K562 (cell line): ENCODE data around the gene SYN1. TPM values are rescaled to one million over a fixed set of nuclear protein-coding genes. Genes with fewer than 3 reads are reported as not detected.
A peak's percentile ranks its signal among the peaks of the same experiment; 100 is the strongest.

Experiments
- ATF3 ChIP-seq, 2 experiments: fragments of 450-650 bp in 1 of 2; sonication (generic) in 1 of 2; formaldehyde crosslinking in 1 of 2; IDR thresholded peaks in 1 of 2; conservative IDR thresholded peaks in 1 of 2; 2 replicates each; pipeline versions ENCODE4 v1.6.1 to v1.8.1; 2016 to 2023; ENCODE audit warnings: mild to moderate bottlenecking in 2 of 2, moderate library complexity in 2 of 2, inconsistent platforms in 1 of 2, missing genetic modification reagents in 1 of 2
- ELF1 ChIP-seq: fragments of 200-800 bp; sonication (Bioruptor generic); IDR thresholded peaks from 2 replicates; pipeline ENCODE4 v1.6.1; 2016; ENCODE audit warnings: missing genetic modification characterization, missing compliant biosample characterization
- ELF4 ChIP-seq: fragments of 450-650 bp; formaldehyde crosslinking; IDR thresholded peaks from 2 replicates; pipeline ENCODE4 v1.4.0; 2022; ENCODE audit warnings: missing genetic modification characterization
- HDAC6 ChIP-seq: IDR thresholded peaks from 2 replicates; pipeline ENCODE4 v1.6.1; 2012; ENCODE audit warnings: low read depth, mild to moderate bottlenecking, control low read depth, inconsistent platforms, low read length, moderate library complexity
- ILF3 ChIP-seq: fragments of 450-650 bp; IDR thresholded peaks from 2 replicates; pipeline ENCODE4 v1.6.1; 2018; ENCODE audit warnings: antibody characterized with exemption, mild to moderate bottlenecking, moderate library complexity, borderline replicate concordance
- KAT2B ChIP-seq: IDR thresholded peaks from one replicate; pipeline ENCODE4 v1.6.1; 2012; ENCODE audit warnings: low read depth, mild to moderate bottlenecking, control low read depth, inconsistent platforms, low read length, moderate library complexity
- PREB ChIP-seq: sonication (generic); formaldehyde crosslinking; IDR thresholded peaks from 2 replicates; pipeline ENCODE4 v1.8.1; 2023; ENCODE audit warnings: mild to moderate bottlenecking, missing genetic modification reagents
- RBM22 ChIP-seq: fragments of 200-400 bp; formaldehyde crosslinking; IDR thresholded peaks from 2 replicates; pipeline ENCODE4 v1.6.1; 2018; ENCODE audit warnings: low read length, low read depth; ENCODE audit not compliant: poor library complexity, severe bottlenecking
- SMARCA4 ChIP-seq: fragments of 450-650 bp; IDR thresholded peaks from 2 replicates; pipeline ENCODE4 v1.6.1; 2016
- TRIM25 ChIP-seq: fragments of 450-650 bp; IDR thresholded peaks from 2 replicates; pipeline ENCODE4 v1.7.0; 2016; ENCODE audit warnings: borderline replicate concordance
- ZNF324 ChIP-seq: fragments of 250-450 bp; sonication (Bioruptor Pico); IDR thresholded peaks from 2 replicates; pipeline ENCODE4 v1.4.0; 2020; ENCODE audit warnings: mild to moderate bottlenecking
- polyA plus RNA-seq, 8 experiments: library from polyadenylated mRNA; depleted of rRNA in 4 of 8; stranded (reverse) in 5 of 8; unstranded in 3 of 8; fragments of >200 nt; fragmentation: Nextera tagmentation in 2 of 8; fragmentation: Illumina TruSeq in 1 of 8; extraction: Ambion mirVana in 2 of 8; extraction: Trizol in 1 of 8; gene quantifications; 2 replicates each; pipeline versions ENCODE4 v1.2.1 to v1.2.3, GENCODE V29; 2011 to 2014; ENCODE audit warnings: inconsistent platforms in 1 of 8, missing spikeins in 1 of 8
- total RNA-seq, 7 experiments: library from RNA; depleted of rRNA in 6 of 7; stranded (reverse); fragments of >200 nt in 6 of 7; fragmentation: Illumina TruSeq in 2 of 7; extraction: Trizol in 2 of 7; gene quantifications; 2 replicates each; pipeline versions ENCODE4 v1.2.1 to v1.2.3, GENCODE V29; 2011 to 2021; ENCODE audit warnings: low replicate concordance in 1 of 7
- TF ChIP-seq, protein P1 (sequence below): sonication (generic); formaldehyde crosslinking; IDR thresholded peaks from 2 replicates; pipeline ENCODE4 v1.8.0; 2022; ENCODE audit warnings: mild to moderate bottlenecking, missing genetic modification reagents
- TF ChIP-seq, protein P2 (sequence below): sonication (generic); formaldehyde crosslinking; IDR thresholded peaks from 2 replicates; pipeline ENCODE4 v1.8.0; 2022; ENCODE audit warnings: mild to moderate bottlenecking, missing genetic modification reagents
- TF ChIP-seq, protein P3 (sequence below): fragments of 450-650 bp; IDR thresholded peaks from 2 replicates; pipeline ENCODE4 v1.6.1; 2016; ENCODE audit warnings: antibody characterized with exemption

SYN1 gene
- total and polyA plus RNA-seq, 9 of the 15 experiments (the other 6 are each of a cell fraction or from before 2014, with no cell fraction given): 0.01 to 0.28 (median 0.18) TPM; not detected in 2

GRCh38 chrX:47650164-47651042 lies 30.7 kb upstream of the SYN1 start, which contains the start of gene ELK1 (continued):
- TF ChIP-seq, protein P1, sequence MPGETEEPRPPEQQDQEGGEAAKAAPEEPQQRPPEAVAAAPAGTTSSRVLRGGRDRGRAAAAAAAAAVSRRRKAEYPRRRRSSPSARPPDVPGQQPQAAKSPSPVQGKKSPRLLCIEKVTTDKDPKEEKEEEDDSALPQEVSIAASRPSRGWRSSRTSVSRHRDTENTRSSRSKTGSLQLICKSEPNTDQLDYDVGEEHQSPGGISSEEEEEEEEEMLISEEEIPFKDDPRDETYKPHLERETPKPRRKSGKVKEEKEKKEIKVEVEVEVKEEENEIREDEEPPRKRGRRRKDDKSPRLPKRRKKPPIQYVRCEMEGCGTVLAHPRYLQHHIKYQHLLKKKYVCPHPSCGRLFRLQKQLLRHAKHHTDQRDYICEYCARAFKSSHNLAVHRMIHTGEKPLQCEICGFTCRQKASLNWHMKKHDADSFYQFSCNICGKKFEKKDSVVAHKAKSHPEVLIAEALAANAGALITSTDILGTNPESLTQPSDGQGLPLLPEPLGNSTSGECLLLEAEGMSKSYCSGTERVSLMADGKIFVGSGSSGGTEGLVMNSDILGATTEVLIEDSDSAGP (CRISPR knock-in tag): no peak
- no peak for TF ChIP-seq ELF1 (tag)
- peak; percentile 51 for TF ChIP-seq RBM22
- TF ChIP-seq, protein P2, sequence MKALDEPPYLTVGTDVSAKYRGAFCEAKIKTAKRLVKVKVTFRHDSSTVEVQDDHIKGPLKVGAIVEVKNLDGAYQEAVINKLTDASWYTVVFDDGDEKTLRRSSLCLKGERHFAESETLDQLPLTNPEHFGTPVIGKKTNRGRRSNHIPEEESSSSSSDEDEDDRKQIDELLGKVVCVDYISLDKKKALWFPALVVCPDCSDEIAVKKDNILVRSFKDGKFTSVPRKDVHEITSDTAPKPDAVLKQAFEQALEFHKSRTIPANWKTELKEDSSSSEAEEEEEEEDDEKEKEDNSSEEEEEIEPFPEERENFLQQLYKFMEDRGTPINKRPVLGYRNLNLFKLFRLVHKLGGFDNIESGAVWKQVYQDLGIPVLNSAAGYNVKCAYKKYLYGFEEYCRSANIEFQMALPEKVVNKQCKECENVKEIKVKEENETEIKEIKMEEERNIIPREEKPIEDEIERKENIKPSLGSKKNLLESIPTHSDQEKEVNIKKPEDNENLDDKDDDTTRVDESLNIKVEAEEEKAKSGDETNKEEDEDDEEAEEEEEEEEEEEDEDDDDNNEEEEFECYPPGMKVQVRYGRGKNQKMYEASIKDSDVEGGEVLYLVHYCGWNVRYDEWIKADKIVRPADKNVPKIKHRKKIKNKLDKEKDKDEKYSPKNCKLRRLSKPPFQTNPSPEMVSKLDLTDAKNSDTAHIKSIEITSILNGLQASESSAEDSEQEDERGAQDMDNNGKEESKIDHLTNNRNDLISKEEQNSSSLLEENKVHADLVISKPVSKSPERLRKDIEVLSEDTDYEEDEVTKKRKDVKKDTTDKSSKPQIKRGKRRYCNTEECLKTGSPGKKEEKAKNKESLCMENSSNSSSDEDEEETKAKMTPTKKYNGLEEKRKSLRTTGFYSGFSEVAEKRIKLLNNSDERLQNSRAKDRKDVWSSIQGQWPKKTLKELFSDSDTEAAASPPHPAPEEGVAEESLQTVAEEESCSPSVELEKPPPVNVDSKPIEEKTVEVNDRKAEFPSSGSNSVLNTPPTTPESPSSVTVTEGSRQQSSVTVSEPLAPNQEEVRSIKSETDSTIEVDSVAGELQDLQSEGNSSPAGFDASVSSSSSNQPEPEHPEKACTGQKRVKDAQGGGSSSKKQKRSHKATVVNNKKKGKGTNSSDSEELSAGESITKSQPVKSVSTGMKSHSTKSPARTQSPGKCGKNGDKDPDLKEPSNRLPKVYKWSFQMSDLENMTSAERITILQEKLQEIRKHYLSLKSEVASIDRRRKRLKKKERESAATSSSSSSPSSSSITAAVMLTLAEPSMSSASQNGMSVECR (CRISPR knock-in tag): peak; percentile 51
- TF ChIP-seq PREB (CRISPR knock-in tag): no peak
- TF ChIP-seq SMARCA4: no peak
- no peak for TF ChIP-seq KAT2B
- TF ChIP-seq TRIM25: no peak
- TF ChIP-seq ZNF324 (CRISPR knock-in tag): no peak
- no peak for TF ChIP-seq HDAC6
- TF ChIP-seq, protein P3, sequence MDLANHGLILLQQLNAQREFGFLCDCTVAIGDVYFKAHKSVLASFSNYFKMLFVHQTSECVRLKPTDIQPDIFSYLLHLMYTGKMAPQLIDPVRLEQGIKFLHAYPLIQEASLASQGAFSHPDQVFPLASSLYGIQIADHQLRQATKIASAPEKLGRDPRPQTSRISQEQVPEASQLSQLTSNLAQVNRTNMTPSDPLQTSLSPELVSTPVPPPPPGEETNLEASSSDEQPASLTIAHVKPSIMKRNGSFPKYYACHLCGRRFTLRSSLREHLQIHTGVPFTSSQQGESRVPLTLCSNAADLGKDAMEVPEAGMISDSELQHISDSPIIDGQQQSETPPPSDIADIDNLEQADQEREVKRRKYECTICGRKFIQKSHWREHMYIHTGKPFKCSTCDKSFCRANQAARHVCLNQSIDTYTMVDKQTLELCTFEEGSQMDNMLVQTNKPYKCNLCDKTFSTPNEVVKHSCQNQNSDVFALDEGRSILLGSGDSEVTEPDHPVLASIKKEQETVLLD: no peak
- no peak for TF ChIP-seq ATF3 (IDR thresholded peaks at IDR 0.05)
- TF ChIP-seq ATF3 (CRISPR knock-in tag; conservative IDR thresholded peaks at IDR 0.05): no peak
- TF ChIP-seq ILF3: no peak
- TF ChIP-seq ELF4 (CRISPR knock-in tag): no peak
